NT2/D1 (cell line): Measurements from ENCODE around the gene SCCPDH.

ENCODE experiments used
- YY1 ChIP-seq: IDR thresholded peaks from 2 replicates; pipeline ENCODE4 v1.6.1; 2011; ENCODE audit not compliant: insufficient read length, insufficient read depth
- ZNF274 ChIP-seq: IDR thresholded peaks from 2 replicates; pipeline ENCODE4 v1.6.1; 2011; ENCODE audit warnings: mild to moderate bottlenecking, low read depth, low read length

GRCh38 chr1:246709196-246709595, 15.0 kb upstream of the SCCPDH start:
- TF ChIP-seq ZNF274 = no peak
- TF ChIP-seq YY1 = no peak
